ENCODE results near the gene UCK2.

Gene UCK2

GRCh38 chr1:165854101-165854845 lies 26.9 kb downstream of the UCK2 start:
- in situ Hi-C loops (cut with MboI; ENCODE audit: low sequenced_read_pairs) = no loop called here

DNA sequence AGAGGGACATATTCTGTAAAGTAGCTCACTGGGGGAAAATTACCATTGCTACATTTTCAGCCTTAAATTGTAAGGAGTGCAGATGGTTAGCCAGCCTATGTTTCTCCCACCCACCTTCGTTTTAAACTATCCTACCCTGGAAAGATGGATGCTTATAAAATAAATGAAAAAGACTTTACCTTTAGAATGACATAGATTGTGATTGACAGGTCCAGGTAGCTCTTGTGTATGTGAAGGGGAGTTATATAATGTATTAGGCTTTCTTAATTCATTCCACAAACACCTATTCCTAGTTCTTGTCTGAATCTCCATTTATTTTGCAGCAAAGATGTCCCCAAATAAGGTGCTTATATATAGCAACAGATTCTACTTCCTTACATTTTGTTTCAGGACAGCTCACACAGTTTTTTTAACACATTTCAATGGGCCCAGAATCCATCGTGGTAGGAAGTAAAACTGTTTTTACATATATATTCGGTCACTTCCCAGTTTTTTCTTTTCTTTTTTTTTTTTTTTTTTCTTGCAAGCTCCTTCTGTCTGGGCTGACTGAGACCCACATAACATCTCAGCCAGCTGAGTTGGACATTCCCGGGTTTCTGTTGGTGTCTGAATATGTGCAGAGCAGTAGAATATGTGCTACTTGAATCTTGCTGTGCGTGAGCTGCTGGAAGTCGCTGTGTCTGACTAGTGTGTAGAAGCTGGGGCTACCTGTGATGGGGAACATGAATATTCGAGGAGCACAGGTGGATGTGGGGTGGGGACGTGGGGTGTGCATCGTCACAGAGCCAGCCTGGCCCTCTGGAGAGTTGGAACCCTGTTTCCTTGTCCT lies 27.8 kb downstream of the UCK2 start:
- in situ Hi-C loops (cut with MboI; ENCODE audit: low sequenced_read_pairs) = no loop called here

GRCh38 chr1:165856021-165856420 lies 28.6 kb downstream of the UCK2 start:
- in situ Hi-C loops (cut with MboI; ENCODE audit: low sequenced_read_pairs) = no loop called here

DNA sequence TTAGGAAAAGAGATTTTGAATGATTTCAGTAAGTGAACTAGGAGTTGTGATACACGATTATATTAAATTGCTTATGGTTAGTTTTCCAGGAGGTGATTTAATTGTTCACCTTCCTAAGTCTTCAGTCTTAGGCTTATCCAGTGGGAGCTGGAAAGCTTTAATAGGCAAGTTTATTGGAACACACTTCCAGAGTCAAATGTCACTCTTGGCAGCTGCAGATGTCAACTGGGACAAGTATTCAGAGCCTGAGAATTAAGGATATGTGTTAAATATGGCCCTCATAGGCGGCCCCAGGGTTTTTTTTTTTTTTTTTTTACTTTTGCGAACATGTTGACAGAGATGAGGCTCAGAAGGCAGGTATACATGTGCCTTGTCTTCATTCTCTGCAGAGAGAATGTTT lies 29.2 kb downstream of the UCK2 start:
- in situ Hi-C loops (cut with MboI; ENCODE audit: low sequenced_read_pairs) = no loop called here

GRCh38 chr1:165857046-165857801 lies 29.8 kb downstream of the UCK2 start:
- in situ Hi-C loops (cut with MboI; ENCODE audit: low sequenced_read_pairs) = no loop called here

DNA sequence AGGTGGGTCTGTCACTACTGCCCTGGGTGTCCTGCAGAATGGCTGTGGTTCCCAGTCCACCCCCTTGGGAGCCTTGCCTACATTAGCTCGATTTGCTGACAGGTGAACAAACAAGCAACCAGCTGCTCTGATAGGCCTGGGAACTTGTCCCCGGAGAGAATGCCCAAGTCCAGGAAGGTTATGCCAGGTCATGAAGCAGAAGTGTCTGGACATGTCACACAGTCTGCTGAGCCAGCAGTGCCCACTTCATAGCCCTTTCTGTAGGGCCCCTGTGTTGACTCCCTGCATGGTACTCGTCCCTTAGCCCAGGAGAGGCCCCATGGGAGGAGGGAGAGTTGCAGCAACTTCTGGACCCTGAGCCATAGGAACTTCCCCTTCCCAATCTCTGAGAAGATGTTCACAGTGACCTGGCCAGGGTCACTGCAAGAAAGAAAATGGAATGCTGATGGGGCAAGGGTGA lies 31.0 kb downstream of the UCK2 start:
- in situ Hi-C loops (cut with MboI; ENCODE audit: low sequenced_read_pairs) = no loop called here

- in situ Hi-C loops (cut with MboI; ENCODE audit: low sequenced_read_pairs) = no loop called here
These were observed 31.8 kb downstream of the UCK2 start for GRCh38 chr1:165858967-165859845.

GRCh38 chr1:165860065-165860464 lies 32.7 kb downstream of the UCK2 start:
- in situ Hi-C loops (cut with MboI; ENCODE audit: low sequenced_read_pairs) = no loop called here

DNA sequence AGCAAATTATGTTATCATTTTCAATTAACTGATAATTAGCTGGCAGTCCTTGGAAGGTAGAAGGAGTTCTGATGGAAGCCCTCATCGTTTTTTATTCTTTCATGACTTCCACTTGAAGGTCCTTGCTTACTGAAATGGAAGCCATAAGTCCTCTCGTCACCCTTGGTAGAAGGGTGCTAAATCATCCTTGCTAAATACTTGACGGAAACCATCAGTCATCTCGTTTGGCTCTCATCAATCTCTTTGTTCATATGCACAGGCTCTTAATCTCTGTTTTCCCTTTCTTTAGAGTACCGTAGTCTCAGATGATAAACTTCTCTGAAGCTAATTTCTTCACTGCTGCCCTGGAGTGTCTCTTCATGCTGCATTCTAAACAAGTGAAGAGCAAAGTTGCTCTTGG lies 34.5 kb downstream of the UCK2 start:
- in situ Hi-C loops (cut with MboI; ENCODE audit: low sequenced_read_pairs) = no loop called here

DNA sequence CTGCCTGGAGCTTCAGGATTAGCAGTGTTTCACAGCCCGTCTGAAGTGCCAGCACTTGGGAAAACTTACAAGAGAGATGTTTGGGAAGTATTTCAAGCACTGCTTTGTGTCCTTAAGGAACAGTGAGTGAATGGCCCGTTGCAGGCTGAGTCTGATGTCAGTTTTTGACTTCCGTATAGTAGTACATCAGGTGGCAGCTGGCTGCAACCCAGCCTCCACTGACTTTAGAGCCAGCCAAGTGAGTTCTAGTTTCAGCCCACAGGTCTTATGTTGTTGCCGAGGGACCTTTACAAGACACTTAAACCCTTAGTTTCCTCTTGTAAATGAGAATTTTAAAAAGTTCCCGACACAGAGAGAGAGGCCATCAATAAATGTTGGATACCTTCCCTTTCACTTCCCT lies 35.0 kb downstream of the UCK2 start:
- in situ Hi-C loops (cut with MboI; ENCODE audit: low sequenced_read_pairs) = no loop called here

- in situ Hi-C loops (cut with MboI; ENCODE audit: low sequenced_read_pairs) = no loop called here
These were observed 35.9 kb downstream of the UCK2 start for GRCh38 chr1:165863346-165863745.

DNA sequence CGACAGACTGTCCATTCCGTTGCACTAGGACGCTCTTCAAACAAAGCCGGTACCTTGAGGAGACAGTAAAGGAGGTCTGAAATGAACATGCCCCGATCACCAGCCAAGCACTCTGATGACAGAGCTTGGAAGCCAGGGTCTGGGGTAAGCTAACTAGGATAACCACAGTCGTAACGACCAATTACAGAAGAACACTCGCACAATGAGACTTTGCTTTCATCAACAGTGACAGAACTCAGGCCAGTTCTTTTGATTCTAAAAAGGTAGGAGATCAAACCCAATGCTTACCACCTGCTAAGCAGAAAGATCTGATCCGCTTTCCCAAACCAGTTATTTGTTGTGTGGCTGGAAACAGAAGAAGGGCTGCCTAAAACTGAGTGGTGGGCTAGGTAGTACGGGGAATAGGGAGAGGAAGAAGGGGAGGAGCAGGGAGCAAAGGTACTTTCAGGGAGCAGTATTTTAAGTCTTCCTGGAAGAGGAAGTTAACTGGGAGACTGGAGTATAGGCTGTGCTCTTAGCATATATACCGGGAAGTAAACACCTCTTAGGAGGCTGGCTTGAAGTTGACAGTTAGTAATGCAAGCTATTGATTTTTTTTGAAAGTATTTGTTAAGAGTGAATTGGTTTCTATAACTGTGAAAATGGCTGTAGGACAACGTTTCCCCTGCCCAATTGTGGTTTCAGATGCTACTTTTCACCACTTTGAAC lies 38.4 kb downstream of the UCK2 start:
- in situ Hi-C loops (cut with MboI; ENCODE audit: low sequenced_read_pairs) = no loop called here

- in situ Hi-C loops (cut with MboI; ENCODE audit: low sequenced_read_pairs) = no loop called here
These were observed 41.9 kb downstream of the UCK2 start for GRCh38 chr1:165869343-165869742.

GRCh38 chr1:165871311-165872067 lies 44.1 kb downstream of the UCK2 start:
- in situ Hi-C loops (cut with MboI; ENCODE audit: low sequenced_read_pairs) = no loop called here

DNA sequence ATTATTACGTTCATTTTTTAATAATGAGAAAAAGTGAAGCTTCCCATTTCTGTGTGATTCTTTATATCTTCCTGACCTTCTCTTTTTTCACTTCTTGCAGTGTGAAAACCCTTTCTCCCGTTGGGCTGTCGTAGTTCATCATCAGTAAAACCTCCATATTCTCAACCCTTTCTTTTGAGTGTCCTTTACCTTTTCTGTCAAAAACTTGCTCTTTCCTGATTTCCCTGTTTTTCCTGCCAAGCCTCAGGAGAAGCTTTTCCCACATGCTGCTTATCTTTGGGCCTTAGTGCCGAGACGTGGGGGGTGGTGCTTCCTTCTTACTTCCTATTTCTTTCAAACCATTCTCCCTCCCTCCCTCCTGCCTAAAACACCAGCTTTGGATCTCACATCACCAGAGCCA lies 46.1 kb downstream of the UCK2 start:
- in situ Hi-C loops (cut with MboI; ENCODE audit: low sequenced_read_pairs) = no loop called here

DNA sequence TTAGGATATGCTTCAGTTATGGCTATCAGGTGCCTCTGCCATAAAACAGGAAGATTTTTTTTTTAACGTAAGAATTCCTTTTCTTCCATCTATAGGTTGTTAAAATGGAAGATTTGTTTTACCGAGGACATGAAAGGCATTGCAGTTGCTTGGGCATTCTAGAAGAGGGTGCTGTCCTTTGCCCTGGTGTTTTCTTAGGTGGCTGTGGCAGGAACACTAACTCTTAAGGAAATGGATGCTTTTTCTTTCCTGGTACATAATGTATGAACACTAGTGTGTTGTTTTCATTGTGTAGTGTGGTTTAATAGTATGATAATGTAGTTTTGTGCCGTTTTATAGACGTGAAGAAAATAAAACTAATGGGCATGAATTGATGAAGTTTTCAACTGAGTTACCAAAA lies 47.2 kb downstream of the UCK2 start:
- in situ Hi-C loops (cut with MboI; ENCODE audit: low sequenced_read_pairs) = no loop called here

DNA sequence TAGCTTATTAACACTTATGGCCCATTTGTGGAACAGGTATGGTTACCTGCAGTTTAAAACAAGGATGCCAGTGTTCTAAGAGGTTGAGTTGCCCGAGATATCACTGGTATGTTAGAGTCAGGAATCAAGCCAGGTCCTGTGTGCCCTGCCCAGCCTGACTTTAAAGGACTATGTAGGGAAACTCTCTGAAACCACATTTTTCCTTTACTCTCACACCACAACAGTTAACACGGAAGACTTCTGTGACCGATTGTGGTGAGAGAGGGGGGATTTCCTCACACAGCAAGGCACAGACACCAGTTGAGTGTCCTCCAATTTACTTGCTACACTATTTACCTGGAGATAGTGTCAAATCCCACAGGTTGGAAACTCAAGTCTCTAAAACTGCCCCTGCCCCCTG lies 47.8 kb downstream of the UCK2 start:
- in situ Hi-C loops (cut with MboI; ENCODE audit: low sequenced_read_pairs) = no loop called here

- in situ Hi-C loops (cut with MboI; ENCODE audit: low sequenced_read_pairs) = no loop called here
These were observed 48.2 kb downstream of the UCK2 start for GRCh38 chr1:165875604-165876003.

- in situ Hi-C loops (cut with MboI; ENCODE audit: low sequenced_read_pairs) = no loop called here
These were observed 48.7 kb downstream of the UCK2 start for GRCh38 chr1:165876121-165876520.

All from HL-60/S4 treated with phorbol 12-myristate 13-acetate at 8.2 ng/mL for 4 days and 3 days (cell line).